H9 (cell line): ENCODE results near the gene MSMB. TPM values are rescaled to one million over a fixed set of nuclear protein-coding genes. Genes with fewer than 3 reads are reported as not detected.

Experiments used
- DNase-seq: peaks from one replicate; pipeline ENCODE4 v3.0.0-alpha.2; 2017
- H2AFZ ChIP-seq: one replicate; pipeline ENCODE4 v1.6.1; 2013; ENCODE audit warnings: mild to moderate bottlenecking, low read length, control low read depth, moderate library complexity
- H2AK5ac ChIP-seq: 2 replicates; pipeline ENCODE4 v1.6.1; 2013; ENCODE audit warnings: low read length, control low read depth, mixed read lengths; ENCODE audit not compliant: insufficient read length
- H2BK120ac ChIP-seq: one replicate; pipeline ENCODE4 v1.6.1; 2013; ENCODE audit warnings: low read depth, mild to moderate bottlenecking, low read length, control low read depth, inconsistent platforms; ENCODE audit not compliant: poor library complexity, severe bottlenecking
- H2BK12ac ChIP-seq: 2 replicates; pipeline ENCODE4 v1.6.1; 2013; ENCODE audit warnings: low read length, control low read depth, mixed read lengths, low read depth; ENCODE audit not compliant: insufficient read length
- H2BK15ac ChIP-seq: 2 replicates; pipeline ENCODE4 v1.6.1; 2013; ENCODE audit warnings: low read depth, low read length, control low read depth
- H2BK20ac ChIP-seq: one replicate; pipeline ENCODE4 v1.6.1; 2013; ENCODE audit warnings: low read depth, mild to moderate bottlenecking, low read length, control low read depth, inconsistent platforms; ENCODE audit not compliant: poor library complexity, severe bottlenecking
- H2BK5ac ChIP-seq: 2 replicates; pipeline ENCODE4 v1.6.1; 2013; ENCODE audit warnings: low read length, control low read depth, mixed read lengths; ENCODE audit not compliant: insufficient read length
- H3K14ac ChIP-seq: 2 replicates; pipeline ENCODE4 v1.6.1; 2013; ENCODE audit warnings: low read length, control low read depth; ENCODE audit not compliant: insufficient read depth
- H3K18ac ChIP-seq: 2 replicates; pipeline ENCODE4 v1.6.1; 2013; ENCODE audit warnings: low read depth, mild to moderate bottlenecking, mixed read lengths, low read length, control low read depth; ENCODE audit not compliant: insufficient read length
- H3K23ac ChIP-seq: 2 replicates; pipeline ENCODE4 v1.6.1; 2013; ENCODE audit warnings: low read length, control low read depth, mixed read lengths, low read depth; ENCODE audit not compliant: insufficient read length
- H3K23me2 ChIP-seq: 2 replicates; pipeline ENCODE4 v1.6.1; 2013; ENCODE audit warnings: low read depth, mild to moderate bottlenecking, mixed read lengths, low read length, control low read depth; ENCODE audit not compliant: insufficient read length, poor library complexity, severe bottlenecking
- H3K27ac ChIP-seq: 2 replicates; pipeline ENCODE4 v1.5.1; 2013; ENCODE audit warnings: low read length, control low read depth, mixed read lengths, low read depth; ENCODE audit not compliant: insufficient read length
- H3K27me3 ChIP-seq: 2 replicates; pipeline ENCODE4 v1.6.1; 2013; ENCODE audit warnings: low read length, control low read depth, inconsistent platforms; ENCODE audit not compliant: insufficient read depth
- H3K4ac ChIP-seq: 2 replicates; pipeline ENCODE4 v1.6.1; 2013; ENCODE audit warnings: low read depth, mild to moderate bottlenecking, control low read depth, inconsistent platforms, low read length, moderate library complexity
- H3K4me1 ChIP-seq: 2 replicates; pipeline ENCODE4 v1.6.1; 2013; ENCODE audit warnings: low read length, control low read depth, inconsistent platforms; ENCODE audit not compliant: insufficient read depth
- H3K4me2 ChIP-seq: 2 replicates; pipeline ENCODE4 v1.6.1; 2013; ENCODE audit warnings: low read length, control low read depth, mixed read lengths; ENCODE audit not compliant: insufficient read length, insufficient read depth
- H3K56ac ChIP-seq: 2 replicates; pipeline ENCODE4 v1.6.1; 2013; ENCODE audit warnings: low read depth, mild to moderate bottlenecking, mixed read lengths, low read length, control low read depth; ENCODE audit not compliant: insufficient read length
- H3K79me1 ChIP-seq: 2 replicates; pipeline ENCODE4 v1.6.1; 2013; ENCODE audit warnings: low read depth, mild to moderate bottlenecking, moderate library complexity, low read length, control low read depth, inconsistent platforms; ENCODE audit not compliant: insufficient read depth, poor library complexity, severe bottlenecking
- H3K79me2 ChIP-seq: 2 replicates; pipeline ENCODE4 v1.6.1; 2013; ENCODE audit warnings: low read length, control low read depth, inconsistent platforms; ENCODE audit not compliant: insufficient read depth
- H3K9ac ChIP-seq: 2 replicates; pipeline ENCODE4 v1.6.1; 2013; ENCODE audit warnings: low read length, control low read depth, mixed read lengths; ENCODE audit not compliant: insufficient read length; ENCODE audit errors: extremely low read depth
- H3K9me3 ChIP-seq: one replicate; pipeline ENCODE4 v1.6.1; 2013; ENCODE audit warnings: low read depth, low read length, inconsistent platforms; ENCODE audit not compliant: control insufficient read depth
- H3T11ph ChIP-seq: one replicate; pipeline ENCODE4 v1.6.1; 2013; ENCODE audit warnings: mild to moderate bottlenecking, low read length, control low read depth, inconsistent platforms
- H4K20me1 ChIP-seq: one replicate; pipeline ENCODE4 v1.6.1; 2013; ENCODE audit not compliant: control insufficient read depth, insufficient read length, insufficient read depth
- H4K5ac ChIP-seq: 2 replicates; pipeline ENCODE4 v1.6.1; 2013; ENCODE audit warnings: low read depth, mild to moderate bottlenecking, mixed read lengths, low read length, control low read depth; ENCODE audit not compliant: insufficient read length
- H4K8ac ChIP-seq: replicated peaks from 2 replicates; pipeline ENCODE4 v1.6.1; 2013; ENCODE audit warnings: low read length, control low read depth, mixed read lengths, low read depth; ENCODE audit not compliant: insufficient read length
- H4K91ac ChIP-seq: 2 replicates; pipeline ENCODE4 v1.6.1; 2013; ENCODE audit warnings: low read depth, mild to moderate bottlenecking, moderate library complexity, mixed read lengths, low read length, control low read depth; ENCODE audit not compliant: insufficient read length
- H3K27ac Mint-ChIP-seq, 3 experiments: 2 replicates in 2 of 3; 3 replicates in 1 of 3; pipeline ENCODE4 v1.8.0; 2020 to 2021; ENCODE audit warnings: mixed read lengths in 3 of 3, mild to moderate bottlenecking in 1 of 3, moderate library complexity in 1 of 3
- H3K27me3 Mint-ChIP-seq: 2 replicates; pipeline ENCODE4 v1.8.0; 2021; ENCODE audit warnings: low read depth, mild to moderate bottlenecking, moderate library complexity, mixed read lengths
- H3K36me3 Mint-ChIP-seq, 3 experiments: 2 replicates in 2 of 3; 3 replicates in 1 of 3; pipeline ENCODE4 v1.8.0; 2020 to 2021; ENCODE audit warnings: low read depth in 3 of 3, mixed read lengths in 3 of 3; ENCODE audit not compliant: insufficient read depth in 1 of 3
- H3K4me1 Mint-ChIP-seq, 2 experiments: 2 replicates each; pipeline ENCODE4 v1.8.0; 2020; ENCODE audit warnings: mixed read lengths in 2 of 2
- H3K4me3 Mint-ChIP-seq, 2 experiments: 2 replicates in 1 of 2; 3 replicates in 1 of 2; pipeline ENCODE4 v1.8.0; 2020 to 2021; ENCODE audit warnings: mild to moderate bottlenecking in 2 of 2, mixed read lengths in 2 of 2, moderate library complexity in 1 of 2
- H3K9me3 Mint-ChIP-seq, 2 experiments: 2 replicates in 1 of 2; 3 replicates in 1 of 2; pipeline ENCODE4 v1.8.0; 2020; ENCODE audit warnings: mild to moderate bottlenecking in 2 of 2, mixed read lengths in 2 of 2, moderate library complexity in 1 of 2
- CTCF ChIP-seq: fragments of 200-600 bp; sonication (generic); conservative IDR thresholded peaks from 3 replicates; pipeline ENCODE4 v1.8.0; 2021; ENCODE audit warnings: antibody characterized with exemption, mild to moderate bottlenecking
- WGBS: extraction: QIAGEN DNeasy Blood & Tissue Kit; methylation state at CpG from one replicate; pipeline ENCODE4 v1.1.7; 2013; ENCODE audit warnings: missing lambda C conversion rate, low lambda C conversion rate, mixed read lengths; ENCODE audit not compliant: insufficient read length; ENCODE audit errors: extremely low coverage; 5-methylcytosine and 5-hydroxymethylcytosine counted together
- total RNA-seq: library from RNA; stranded (reverse); gene quantifications from 2 replicates; pipeline ENCODE4 v1.2.1, GENCODE V29; 2021

Gene MSMB
- total RNA-seq, 1 experiment from 2014 or later, result not detected

GRCh38 chr10:46077141-46077554 lies 31.1 kb upstream of the MSMB start:
- Histone ChIP-seq H3K27me3 (no peaks in the 10 kb centered on the region), H4K20me1 (no peaks in the 10 kb centered on the region), H3K27ac (no peak overlapping the region), H3K9me3 (no peaks in the 10 kb centered on the region), H4K91ac (no peak overlapping the region), H3K4me1 (no peaks in the 10 kb centered on the region), H3T11ph (no peak overlapping the region), H3K56ac (no peak overlapping the region), H3K79me1 (no peaks in the 10 kb centered on the region), H2BK120ac (no peak overlapping the region), H3K9ac (no peak overlapping the region), H2BK12ac (no peak overlapping the region), H3K4me2 (no peak overlapping the region), H4K5ac (no peak overlapping the region), H3K23ac (no peak overlapping the region), H2AFZ (no peak overlapping the region), H2BK5ac (no peak overlapping the region), H4K8ac (no peak overlapping the region), H3K18ac (no peak overlapping the region), H2AK5ac (no peak overlapping the region), H3K4ac (no peak overlapping the region), H3K14ac (no peak overlapping the region), H2BK20ac (no peak overlapping the region), H2BK15ac (no peak overlapping the region), H3K79me2 (no peaks in the 10 kb centered on the region), H3K23me2 (no peaks in the 10 kb centered on the region)
- WGBS, result no CpG with 5 or more reads among the region's 4 CpGs
- no peak overlapping the region for H3K27ac Mint-ChIP-seq
- no peak for TF ChIP-seq CTCF
- no peaks in the 10 kb centered on the region for H3K9me3 Mint-ChIP-seq
- no peaks in the 10 kb centered on the region; the same call in 1 of the 2 replicates for H3K27me3 Mint-ChIP-seq
- peaks cover 7 to 11% of the 10 kb centered on the region in 2 experiments for H3K4me1 Mint-ChIP-seq
- DNase-seq, result no peak
- H3K4me3 Mint-ChIP-seq, result no peak overlapping the region
- H3K36me3 Mint-ChIP-seq, result no peaks in the 10 kb centered on the region; a peak in 1 of 7 replicates
